HCT116 (cell line): ENCODE data around the gene FER.

Source experiments
- CTCF ChIP-seq, 3 experiments: fragments of 200-600 bp in 1 of 3; sonication (generic) in 1 of 3; IDR thresholded peaks in 2 of 3; conservative IDR thresholded peaks in 1 of 3; 2 replicates each; pipeline ENCODE4 v1.5.1; 2012 to 2017; ENCODE audit warnings: low read depth in 2 of 3, low read length in 2 of 3, antibody characterized with exemption in 1 of 3, borderline replicate concordance in 1 of 3, control low read depth in 1 of 3, mild to moderate bottlenecking in 1 of 3, mixed read lengths in 1 of 3, mixed run types in 1 of 3, moderate library complexity in 1 of 3; ENCODE audit not compliant: insufficient read depth in 1 of 3
- POLR2AphosphoS5 ChIP-seq: IDR thresholded peaks from 2 replicates; pipeline ENCODE4 v1.6.1; 2011; ENCODE audit warnings: mild to moderate bottlenecking, low read depth, low read length, moderate library complexity
- REST ChIP-seq: IDR thresholded peaks from 2 replicates; pipeline ENCODE4 v1.6.1; 2012; ENCODE audit warnings: low read depth

- TF ChIP-seq POLR2AphosphoS5: no peak
- no peak for TF ChIP-seq REST
- no peak for TF ChIP-seq CTCF (IDR thresholded peaks at IDR 0.05 in 2 of 3, conservative IDR thresholded peaks at IDR 0.05 in 1 of 3; ENCODE audit: borderline replicate concordance in 1 of 3, insufficient read depth in 1 of 3, low read depth in 2 of 3, low read length in 2 of 3)
These were observed 298.0 kb downstream of the FER start for GRCh38 chr5:109045710-109046109.
